GM19372 (cell line): ENCODE data around the gene ELF5.

Source experiments
- ATAC-seq: cut with Tn5 transposase; IDR thresholded peaks from one replicate; pipeline ENCODE4 v1.9.1; 2021; ENCODE audit warnings: mild to moderate bottlenecking, low read depth, moderate library complexity; ENCODE audit not compliant: unreplicated experiment

ELF5 gene

GRCh38 chr11:34523053-34523452, 9.5 kb upstream of the ELF5 start:
- ATAC-seq, result no peak

DNA sequence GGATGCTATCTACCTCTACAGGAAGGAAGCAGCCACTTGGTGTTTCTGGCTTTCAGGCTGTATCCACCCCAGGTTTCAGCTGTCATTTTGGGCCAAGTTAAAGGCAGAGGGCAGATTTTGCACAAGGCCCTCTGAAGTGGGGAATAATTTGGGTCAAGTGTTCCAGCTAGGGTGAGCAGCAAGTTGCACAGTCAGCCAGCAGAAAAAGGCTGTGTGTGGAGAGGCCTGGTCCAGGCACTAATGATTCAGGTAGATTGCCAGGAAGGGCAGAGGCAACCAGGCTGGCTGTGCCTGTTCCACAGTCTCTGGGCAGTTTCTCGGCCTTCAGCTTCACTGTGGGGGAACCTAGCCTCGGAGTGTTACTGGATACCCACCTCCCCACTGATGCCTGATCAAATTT, 8.6 kb upstream of the ELF5 start:
- no peak for ATAC-seq

DNA sequence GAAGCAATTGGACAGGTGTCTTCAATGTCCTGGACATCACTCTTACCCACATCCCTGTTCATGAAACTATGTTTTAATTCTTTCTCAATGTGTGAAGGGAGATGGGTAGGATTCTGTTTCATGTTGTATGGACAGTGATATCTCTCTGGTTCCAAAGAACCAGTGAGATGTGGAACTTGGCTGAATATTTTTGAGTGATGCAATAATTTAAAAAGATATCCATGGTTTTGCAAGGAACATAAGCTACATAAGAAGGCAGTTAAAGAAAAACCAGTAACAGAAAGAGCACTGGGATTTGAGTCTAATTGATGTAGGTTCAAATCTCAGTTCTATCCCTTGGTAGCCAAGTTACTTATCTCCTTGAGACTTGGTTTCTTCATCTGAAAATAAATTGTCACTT, 7.7 kb upstream of the ELF5 start:
- ATAC-seq, result no peak

DNA sequence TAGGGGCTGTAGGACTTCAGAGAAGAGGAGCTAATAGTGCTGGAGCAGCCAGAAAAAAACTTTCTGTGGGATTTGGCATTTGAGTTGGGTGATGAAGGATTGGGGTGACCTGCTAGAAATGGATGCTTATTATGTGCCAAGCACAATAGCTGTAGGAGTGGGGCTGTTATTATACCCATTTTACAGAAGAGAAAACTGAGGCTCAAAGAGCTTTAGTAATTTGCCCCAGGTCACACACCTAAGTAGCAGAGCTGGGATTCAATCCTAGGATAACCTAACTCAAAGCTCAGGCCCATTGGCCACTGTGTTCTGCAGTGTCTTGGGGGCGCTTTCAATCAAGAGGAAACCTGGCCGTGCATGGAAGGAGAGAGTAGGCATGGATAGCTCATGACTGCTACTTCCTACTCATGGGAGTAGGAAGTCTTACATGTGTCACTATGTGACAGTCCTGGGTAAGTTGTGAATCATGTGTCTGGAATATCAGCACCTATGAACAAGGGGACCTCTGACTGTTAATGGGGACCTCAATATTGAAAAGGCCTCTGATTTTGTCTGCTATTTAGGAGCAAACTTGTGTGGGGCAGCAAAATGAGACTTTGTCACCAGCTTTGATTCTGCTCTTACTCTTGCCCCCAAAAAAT, 6.1 kb upstream of the ELF5 start:
- ATAC-seq, result no peak

GRCh38 chr11:34516247-34517040, 2.9 kb upstream of the ELF5 start:
- no peak for ATAC-seq

DNA sequence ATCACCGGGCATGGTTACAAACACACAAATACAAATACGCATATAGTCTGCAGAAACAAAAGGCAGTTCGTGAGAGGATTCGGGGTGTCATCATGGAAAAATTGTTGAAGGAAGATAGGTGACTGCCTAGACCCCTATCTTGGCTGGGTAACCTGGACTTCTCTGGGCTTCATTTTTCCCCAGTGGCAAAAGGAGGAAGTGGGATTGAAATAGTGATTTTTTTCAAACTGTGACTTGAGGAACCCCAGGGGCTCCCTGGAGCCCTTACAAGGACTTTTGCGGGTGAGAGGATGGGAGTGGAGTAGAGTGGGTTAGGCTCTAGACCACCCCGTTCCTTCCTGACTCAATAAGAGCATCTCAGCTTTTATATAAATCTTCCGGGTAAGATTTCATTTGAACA, 1.0 kb upstream of the ELF5 start:
- ATAC-seq, result no peak

DNA sequence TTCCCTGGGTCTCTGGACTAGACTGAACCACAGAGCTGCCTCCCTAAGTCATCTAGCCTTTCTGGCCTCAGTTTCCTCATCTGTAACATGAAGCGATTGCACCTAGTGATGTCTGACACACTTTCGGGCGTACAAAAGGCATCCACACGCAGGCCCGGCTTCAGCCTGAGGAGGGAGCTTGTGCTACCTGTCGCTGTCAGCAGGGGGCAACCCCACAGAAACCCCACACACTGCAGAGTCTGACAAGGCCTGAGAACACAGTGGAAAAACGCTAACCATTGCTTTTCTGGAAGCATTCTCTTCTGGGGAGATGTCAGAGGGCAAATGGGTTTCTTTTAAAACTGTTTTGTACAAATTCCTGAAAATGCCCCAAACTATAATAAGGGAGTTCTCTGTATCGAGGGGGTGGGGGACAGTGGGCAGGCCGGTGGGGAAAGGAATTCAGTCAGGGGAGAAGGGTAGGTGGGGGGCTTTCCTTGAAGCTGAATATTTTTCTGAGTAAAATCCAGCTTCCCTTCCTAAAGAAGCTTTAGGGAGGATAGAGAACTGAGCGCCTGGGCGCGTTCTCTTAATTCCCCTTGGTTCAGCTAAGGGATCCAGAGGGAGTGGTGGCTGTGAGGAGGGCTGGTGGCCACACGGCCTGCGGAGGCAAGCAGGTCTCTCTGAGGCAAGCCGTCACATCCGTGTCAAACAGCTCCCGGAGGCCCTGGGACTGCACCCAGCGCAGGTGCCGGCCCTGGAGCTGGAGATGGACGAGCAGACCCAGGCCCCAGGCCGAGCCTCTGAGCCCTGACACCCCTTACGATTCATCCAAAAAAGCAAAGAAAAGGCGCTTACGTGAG, 533 bp downstream of the ELF5 start:
- ATAC-seq, result peak; percentile 72

GRCh38 chr11:34510673-34511072, 2.9 kb downstream of the ELF5 start:
- no peak for ATAC-seq

DNA sequence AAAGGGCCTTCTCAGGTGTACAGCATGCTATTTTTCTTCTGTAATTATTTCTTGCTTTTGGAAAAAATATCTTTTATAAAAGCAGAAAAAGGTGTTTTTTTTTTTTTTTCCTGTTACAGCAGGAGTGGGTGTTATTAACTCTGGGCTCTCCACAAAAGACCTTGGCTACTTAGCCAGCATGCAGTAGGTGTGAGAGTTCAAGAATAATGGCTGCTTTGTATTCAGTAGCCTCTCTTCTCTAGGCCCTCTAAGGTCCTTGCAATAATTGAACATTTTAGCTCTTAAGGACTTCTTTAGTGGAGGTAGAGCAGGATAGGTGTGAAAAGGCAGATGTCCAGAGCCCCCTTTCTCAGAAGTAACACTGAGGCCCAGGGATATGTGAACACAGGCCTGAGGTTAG, 3.4 kb downstream of the ELF5 start:
- no peak for ATAC-seq

DNA sequence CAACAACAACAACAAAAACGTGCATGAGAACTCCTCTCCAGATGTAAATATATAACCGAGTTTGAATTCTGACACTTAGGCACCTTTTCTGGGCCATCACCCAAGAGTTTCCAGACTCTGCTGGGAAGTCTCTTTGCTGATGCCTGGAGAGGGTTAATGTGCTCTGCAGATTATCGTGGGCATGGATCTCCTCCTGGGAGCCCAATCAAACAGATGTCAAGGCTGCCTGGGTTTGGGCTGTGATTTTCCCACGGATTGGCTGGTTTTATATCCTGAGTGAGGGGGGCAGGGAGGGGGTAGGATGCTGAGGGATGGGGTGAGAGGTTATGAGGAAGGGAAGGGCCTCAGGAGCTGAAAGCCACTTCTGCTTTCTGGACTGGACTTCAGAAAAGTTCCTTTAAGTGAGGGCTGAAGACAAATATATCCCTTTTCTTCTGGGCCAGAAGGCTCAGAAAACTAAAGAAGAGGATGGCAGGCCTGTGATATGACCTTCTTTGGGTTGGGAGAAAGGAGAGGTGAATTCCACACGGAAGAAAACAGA, 4.2 kb downstream of the ELF5 start:
- ATAC-seq, result no peak

DNA sequence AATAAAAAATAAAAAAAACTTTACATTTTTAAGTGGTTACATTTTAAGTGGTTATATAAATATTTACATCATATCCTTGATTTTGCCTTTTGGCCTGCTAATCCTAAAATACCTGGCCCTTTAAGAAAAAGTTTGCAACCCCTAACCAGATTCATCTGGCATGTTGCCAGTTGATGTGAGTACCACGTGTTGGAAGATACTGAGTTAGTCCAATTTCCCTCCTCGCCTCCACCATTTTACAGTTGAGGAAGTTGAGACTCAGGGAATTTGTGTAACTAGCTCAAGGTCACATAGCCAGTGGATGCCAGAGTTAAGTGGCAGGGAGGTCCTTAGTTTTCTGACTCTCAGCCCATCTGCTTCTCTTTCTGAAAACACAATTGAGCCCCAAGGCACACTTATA, 5.1 kb downstream of the ELF5 start:
- ATAC-seq, result no peak

GRCh38 chr11:34507610-34508009, 6.0 kb downstream of the ELF5 start:
- ATAC-seq, result no peak

GRCh38 chr11:34507156-34507555, 6.4 kb downstream of the ELF5 start:
- no peak for ATAC-seq

GRCh38 chr11:34505874-34506273, 7.7 kb downstream of the ELF5 start:
- no peak for ATAC-seq

- no peak for ATAC-seq
Observed at GRCh38 chr11:34502949-34503348, 10.6 kb downstream of the ELF5 start.

- ATAC-seq, result no peak
Observed at GRCh38 chr11:34501949-34502348, 11.6 kb downstream of the ELF5 start.

DNA sequence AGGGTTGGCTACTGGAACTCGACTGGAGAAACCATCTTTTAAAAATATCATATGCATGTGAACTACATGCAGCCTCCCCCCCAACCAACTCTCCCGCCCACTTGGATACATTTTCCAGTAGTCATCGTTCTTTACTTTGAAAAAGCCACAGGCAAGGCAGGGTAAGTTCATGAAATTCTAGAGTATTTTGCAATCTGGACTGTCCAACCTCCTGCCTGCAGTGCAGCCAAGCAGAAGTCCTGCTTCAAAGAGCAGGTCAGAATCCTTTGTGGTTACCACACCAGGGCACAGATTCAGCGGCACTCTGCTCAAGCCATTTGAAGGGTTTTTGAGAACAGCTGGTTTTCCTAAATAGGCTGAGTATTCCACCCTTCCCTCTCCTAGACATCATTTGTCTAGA, 12.1 kb downstream of the ELF5 start:
- ATAC-seq, result no peak

DNA sequence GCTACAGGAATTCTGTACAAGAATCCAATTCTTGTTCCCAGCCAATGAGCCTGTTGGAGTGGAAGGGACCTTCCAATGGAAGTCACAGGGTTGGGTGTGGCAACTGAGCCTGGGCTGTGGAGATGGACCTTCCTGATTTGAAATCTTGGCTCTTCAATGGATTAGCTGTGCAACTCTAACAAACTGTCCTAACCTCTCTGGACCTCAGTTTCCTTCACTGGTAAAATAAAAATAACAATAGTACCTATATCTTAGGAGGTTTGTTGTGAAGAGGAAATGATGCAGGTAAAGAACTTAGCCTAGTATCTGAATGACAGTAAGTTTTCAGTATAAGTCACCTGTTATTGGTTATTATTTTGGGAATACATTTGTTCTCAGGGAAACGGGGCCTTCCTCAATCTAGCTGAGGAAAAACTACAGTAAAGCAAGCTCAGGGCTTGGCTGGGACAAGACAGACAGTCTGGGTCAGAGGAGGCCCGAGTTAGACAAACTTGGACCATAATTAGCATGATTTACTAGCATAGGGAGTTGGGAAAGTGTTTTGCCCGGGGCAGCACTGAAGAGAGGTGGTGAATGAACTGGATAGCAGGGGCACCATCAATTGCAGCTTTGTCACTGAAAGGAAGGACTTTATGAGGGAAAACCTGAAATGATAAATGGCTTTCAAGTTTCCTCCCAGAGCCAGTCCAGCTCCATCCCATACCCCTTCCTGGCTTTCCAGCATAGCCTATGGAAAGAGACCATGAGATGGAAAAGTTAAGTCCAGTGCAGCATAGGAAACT, 13.7 kb downstream of the ELF5 start:
- no peak for ATAC-seq

DNA sequence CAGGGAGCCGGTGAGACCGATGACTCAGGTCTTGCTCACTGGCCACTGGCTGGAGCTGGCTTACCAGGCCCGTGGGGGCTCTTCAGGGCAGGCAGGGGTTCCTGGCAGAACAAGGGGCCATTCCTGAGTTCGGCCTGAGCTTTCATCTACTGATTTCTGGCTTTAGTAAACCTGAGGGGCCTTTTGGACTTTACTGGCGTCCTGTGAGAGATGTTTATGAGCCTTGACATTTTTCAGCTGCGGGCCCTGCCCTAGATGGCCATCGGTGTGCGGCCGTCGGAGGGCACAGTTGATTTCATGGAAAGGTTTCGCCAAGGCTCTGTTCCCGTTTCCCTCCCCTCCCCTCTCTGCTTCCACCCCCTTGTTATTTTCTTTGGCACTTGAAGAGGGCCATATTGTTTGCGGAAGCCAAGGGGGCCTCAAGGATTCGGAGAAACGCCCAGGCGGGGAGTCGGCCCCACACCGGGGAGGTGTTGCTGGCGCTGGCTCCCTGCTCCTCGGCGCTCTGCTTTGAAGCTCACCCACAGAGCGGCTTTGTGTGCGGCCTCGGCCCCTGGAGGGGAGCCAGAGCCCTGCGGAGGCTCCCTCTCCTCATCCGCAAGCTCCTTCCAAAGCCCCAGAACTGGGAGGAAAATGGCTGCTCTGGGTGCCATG, 17.7 kb downstream of the ELF5 start:
- no peak for ATAC-seq

GRCh38 chr11:34495239-34495723, 18.3 kb downstream of the ELF5 start:
- ATAC-seq, result no peak
